Ectodermal cell (in vitro differentiated cells): ENCODE results near the gene RNLS.

Source experiments
- H3K27ac ChIP-seq: 2 replicates; pipeline ENCODE4 v1.7.0; 2013; ENCODE audit warnings: mild to moderate bottlenecking, low read depth, low read length; ENCODE audit not compliant: insufficient read depth, poor library complexity, severe bottlenecking
- H3K27me3 ChIP-seq: 2 replicates; pipeline ENCODE4 v1.7.0; 2013; ENCODE audit warnings: mild to moderate bottlenecking, low read length; ENCODE audit not compliant: insufficient read depth, control insufficient read depth, poor library complexity, severe bottlenecking
- H3K36me3 ChIP-seq: one replicate; pipeline ENCODE4 v1.7.0; 2013; ENCODE audit warnings: low read length; ENCODE audit not compliant: control insufficient read depth, insufficient read depth
- H3K4me1 ChIP-seq: one replicate; pipeline ENCODE4 v1.7.0; 2013; ENCODE audit warnings: low read length; ENCODE audit not compliant: control insufficient read depth, insufficient read depth
- H3K4me3 ChIP-seq: 2 replicates; pipeline ENCODE4 v1.7.0; 2013; ENCODE audit warnings: low read depth, low read length, control low read depth; ENCODE audit not compliant: insufficient read depth
- H3K9me3 ChIP-seq: 2 replicates; pipeline ENCODE4 v1.7.0; 2013; ENCODE audit warnings: mild to moderate bottlenecking, low read length, moderate library complexity; ENCODE audit not compliant: control insufficient read depth
- WGBS, 2 experiments: methylation state at CpG; one replicate each; pipeline ENCODE4 v1.1.7; 2013; ENCODE audit warnings: missing lambda C conversion rate in 2 of 2; 5-methylcytosine and 5-hydroxymethylcytosine counted together

RNLS gene

DNA sequence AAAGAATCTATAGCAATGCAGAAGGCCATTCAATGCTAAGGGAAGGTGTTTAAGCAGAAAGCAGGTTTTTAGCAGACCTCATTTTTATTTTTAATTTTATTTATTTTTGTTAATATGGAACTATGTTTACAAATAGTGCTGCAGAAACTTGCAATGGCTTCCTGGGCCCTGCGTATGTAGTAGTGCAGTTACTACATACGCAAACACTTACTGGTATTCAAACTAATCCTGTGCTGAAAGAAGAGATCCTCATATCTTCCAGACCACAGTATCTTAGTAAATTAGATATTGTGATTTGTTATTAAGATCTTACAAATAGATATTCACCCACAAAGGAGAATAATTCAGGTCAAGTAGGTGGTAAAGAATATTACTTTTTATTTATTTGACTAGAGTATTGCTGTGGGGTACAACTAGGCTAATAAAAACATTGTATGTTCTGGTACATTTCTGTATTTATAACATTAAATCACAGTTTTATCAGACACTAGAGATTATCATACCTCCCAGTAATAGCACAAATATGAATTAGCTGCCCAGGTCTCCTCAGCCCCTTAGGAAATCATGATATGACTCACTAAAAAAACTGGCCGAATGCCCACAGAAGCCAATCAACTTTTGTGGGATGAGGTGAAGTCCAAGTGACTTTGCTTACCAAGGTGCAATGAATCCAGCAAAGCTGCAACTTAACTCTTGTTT, 57.6 kb downstream of the RNLS start:
- WGBS, 2 experiments = 94 to 96% methylated on average over 3 of the region's 3 CpGs

DNA sequence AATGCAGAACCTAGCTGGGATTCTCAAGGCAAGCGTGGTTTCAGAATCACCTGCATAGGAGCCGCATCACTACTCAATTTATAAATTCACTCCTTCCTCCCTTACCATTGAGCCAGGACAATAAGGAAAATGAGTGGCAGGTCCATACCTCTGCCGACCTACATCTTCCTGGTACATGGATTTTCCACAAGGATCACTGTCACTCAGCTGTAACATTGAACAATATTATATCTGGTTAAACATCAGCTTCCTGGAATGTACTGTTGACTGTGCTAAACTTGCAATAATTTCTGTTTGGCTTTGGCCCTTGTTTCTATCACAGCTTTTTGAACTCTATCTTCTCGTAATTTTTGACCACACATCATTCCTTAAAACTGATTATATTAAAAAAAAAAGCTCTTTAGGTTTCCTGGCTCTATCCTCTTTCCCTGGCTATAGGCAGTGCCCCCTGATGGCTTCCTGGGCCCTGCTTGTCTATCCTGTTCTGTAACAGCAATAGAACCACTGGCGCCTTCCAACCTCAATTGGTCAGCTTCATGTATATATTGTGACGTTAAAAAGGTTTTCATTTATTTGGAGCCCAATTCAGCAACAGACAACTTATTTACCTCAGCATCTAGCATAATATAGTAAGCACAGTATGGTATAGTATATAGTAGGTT, 59.2 kb downstream of the RNLS start:
- WGBS, 2 experiments = 87 to 94% methylated on average over 4 to 5 of the region's 6 CpGs

More for the DNA sequence above, 57.6 kb downstream of the RNLS start:
- Histone ChIP-seq H3K4me3 (no peak overlapping the region), H3K36me3 (no peaks in the 10 kb centered on the region), H3K4me1 (no peaks in the 10 kb centered on the region), H3K27ac (no peak overlapping the region), H3K9me3 (no peaks in the 10 kb centered on the region), H3K27me3 (no peaks in the 10 kb centered on the region)

DNA sequence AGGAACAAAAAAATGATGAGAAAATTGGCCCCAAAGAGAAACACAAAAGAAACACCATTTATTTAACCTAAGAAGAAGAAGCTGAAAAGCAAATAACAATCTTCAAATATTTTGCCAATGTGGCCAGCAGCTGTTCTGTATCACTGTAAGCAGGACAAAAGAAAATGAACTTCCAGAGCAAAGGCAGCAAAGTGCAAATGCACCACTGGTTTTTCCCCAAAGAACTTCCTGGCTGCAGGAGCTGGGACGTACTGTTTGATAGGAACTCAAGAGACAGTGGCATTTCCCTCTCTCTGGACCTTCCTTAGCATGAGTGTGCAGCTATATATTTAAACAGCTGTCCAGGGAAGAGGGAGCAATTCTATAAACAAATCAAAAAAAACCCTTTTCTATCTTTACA, 60.4 kb downstream of the RNLS start:
- H3K27me3 ChIP-seq = no peaks in the 10 kb centered on the region
- WGBS, 2 experiments = 72 to 74% methylated on average over 1 of the region's 1 CpG

More for the DNA sequence above, 59.2 kb downstream of the RNLS start:
- no peak overlapping the region for H3K27ac ChIP-seq
- no peaks in the 10 kb centered on the region for H3K4me1 ChIP-seq
- no peaks in the 10 kb centered on the region for H3K36me3 ChIP-seq
- no peaks in the 10 kb centered on the region for H3K27me3 ChIP-seq
- H3K4me3 ChIP-seq = no peak overlapping the region
- H3K9me3 ChIP-seq = no peaks in the 10 kb centered on the region

DNA sequence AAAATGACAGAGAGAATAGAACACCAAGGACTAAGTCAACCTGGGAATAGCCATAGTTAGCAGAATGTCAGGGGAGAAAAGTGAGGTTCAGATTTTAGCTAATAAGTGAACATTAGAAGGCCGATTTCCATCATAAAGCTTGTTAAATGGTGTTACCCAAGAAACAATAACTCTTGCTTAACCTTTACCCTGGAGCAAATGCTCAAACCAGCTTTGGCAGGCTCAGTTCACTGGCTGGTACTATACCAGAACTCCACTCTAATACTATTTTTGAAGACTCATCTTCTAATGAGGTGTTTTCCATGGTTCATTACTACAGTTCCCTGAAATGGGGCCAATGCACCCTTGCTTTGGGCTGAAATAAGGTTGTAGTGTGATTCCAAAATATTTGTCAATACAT, 61.3 kb downstream of the RNLS start:
- Histone ChIP-seq H3K4me3 (no peak overlapping the region), H3K36me3 (no peaks in the 10 kb centered on the region), H3K27ac (no peak overlapping the region), H3K9me3 (no peaks in the 10 kb centered on the region), H3K4me1 (no peaks in the 10 kb centered on the region), H3K27me3 (no peaks in the 10 kb centered on the region)
- WGBS, 2 experiments = 91 to 97% methylated on average over 1 of the region's 1 CpG

More for the DNA sequence above, 60.4 kb downstream of the RNLS start:
- no peaks in the 10 kb centered on the region for H3K36me3 ChIP-seq
- H3K4me3 ChIP-seq = no peak overlapping the region
- H3K9me3 ChIP-seq = no peaks in the 10 kb centered on the region
- no peak overlapping the region for H3K27ac ChIP-seq
- H3K4me1 ChIP-seq = no peaks in the 10 kb centered on the region

DNA sequence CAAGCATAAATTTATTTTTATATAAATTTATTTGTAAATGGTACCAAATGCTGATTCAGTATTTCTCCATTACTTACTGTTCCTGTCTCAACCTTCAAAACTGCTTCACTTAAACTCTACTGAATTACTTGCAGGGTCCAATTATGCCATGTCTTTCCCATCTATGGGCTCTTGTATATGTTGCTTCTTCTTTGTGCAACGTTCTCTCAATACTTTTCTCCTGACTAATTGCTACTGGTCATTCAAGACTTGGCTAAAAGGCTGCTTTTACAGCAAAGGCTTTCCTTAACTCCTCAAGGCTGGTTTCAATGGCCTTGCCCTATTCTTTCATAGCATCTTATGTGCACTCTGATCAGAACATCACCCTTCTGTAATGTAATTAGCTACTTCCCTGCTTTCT, 67.9 kb downstream of the RNLS start:
- no peak overlapping the region for H3K4me3 ChIP-seq
- no peak overlapping the region for H3K27ac ChIP-seq
- no peaks in the 10 kb centered on the region for H3K9me3 ChIP-seq
- no peaks in the 10 kb centered on the region for H3K4me1 ChIP-seq
- H3K36me3 ChIP-seq = no peaks in the 10 kb centered on the region
- H3K27me3 ChIP-seq = no peaks in the 10 kb centered on the region
- 73 to 91% methylated on average over 1 of the region's 1 CpG for WGBS, 2 experiments

DNA sequence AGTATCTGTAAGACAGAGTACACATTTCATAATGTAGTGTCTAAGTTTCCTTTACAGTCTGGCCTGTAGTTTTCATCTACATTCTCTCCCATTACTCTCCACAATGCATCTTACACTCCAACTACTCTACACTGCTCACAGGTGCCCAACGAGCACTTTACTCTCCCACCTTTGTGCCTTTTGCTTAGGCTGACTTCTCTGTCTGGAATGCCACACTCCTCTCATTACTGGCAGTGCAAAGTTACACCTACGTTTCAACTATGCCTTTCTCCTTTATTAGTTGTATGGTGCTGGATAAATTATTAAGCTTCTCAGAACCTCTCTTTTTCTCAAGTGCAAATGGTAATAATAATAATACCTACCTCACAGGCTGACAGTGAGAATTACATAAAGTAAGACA, 70.5 kb downstream of the RNLS start:
- Histone ChIP-seq H3K4me1 (no peaks in the 10 kb centered on the region), H3K27me3 (no peaks in the 10 kb centered on the region), H3K4me3 (no peak overlapping the region), H3K9me3 (no peaks in the 10 kb centered on the region), H3K36me3 (no peaks in the 10 kb centered on the region), H3K27ac (no peak overlapping the region)
- WGBS, 2 experiments = 75 to 82% methylated on average over 1 of the region's 2 CpGs

DNA sequence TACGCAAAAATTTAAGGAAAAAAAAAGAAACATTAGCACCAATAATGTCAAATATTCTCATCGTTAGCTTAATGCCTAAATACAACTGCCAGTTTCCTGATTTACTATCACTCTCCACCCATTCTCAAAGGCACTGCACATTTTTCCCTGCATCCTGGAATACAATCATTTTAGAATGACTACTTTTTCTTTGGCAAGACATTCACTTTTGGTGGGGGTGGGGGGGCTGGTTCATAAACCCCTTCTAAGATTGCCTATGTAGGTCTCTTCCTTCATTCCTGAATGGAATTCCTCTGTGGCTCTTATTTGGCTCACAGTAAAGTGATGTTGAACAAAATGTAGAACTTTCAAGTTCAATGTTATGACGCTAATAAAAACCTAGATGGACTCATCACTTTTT, 74.3 kb downstream of the RNLS start:
- WGBS, 2 experiments = 78% methylated on average over 3 of the region's 3 CpGs
- no peaks in the 10 kb centered on the region for H3K27me3 ChIP-seq
- no peaks in the 10 kb centered on the region for H3K36me3 ChIP-seq

DNA sequence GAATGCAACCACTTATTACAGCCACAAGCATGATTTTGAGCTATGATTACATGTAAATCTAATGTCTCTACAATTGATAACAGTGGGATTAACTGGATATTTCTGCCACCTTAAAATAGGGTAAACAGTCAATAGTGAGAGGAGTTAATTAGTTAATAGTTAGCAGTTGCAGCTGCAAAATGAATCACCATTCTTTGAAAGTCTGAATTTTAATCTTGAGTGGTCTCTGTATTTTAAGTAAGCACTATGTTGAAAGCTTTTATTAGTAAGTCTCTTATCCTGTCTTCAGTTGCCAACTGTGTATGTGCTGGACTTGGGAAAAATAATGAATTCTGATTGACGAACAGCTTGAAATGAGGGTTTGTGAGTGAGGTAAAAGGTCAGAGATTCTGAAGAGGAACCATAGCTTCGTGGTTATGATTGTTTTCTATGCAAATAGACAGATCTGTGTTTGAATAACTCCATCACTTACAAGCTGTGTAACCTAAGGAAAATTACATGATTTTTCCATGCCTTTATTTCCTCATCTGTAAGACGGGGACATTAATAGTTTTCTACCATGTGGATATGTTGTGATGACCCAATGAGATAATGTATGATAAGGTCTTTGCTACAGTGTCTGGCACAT, 75.2 kb downstream of the RNLS start:
- no peaks in the 10 kb centered on the region for H3K27me3 ChIP-seq
- H3K4me3 ChIP-seq = no peak overlapping the region
- H3K4me1 ChIP-seq = no peaks in the 10 kb centered on the region
- WGBS, 2 experiments = 79 to 85% methylated on average over 3 of the region's 3 CpGs
- no peak overlapping the region for H3K27ac ChIP-seq
- H3K9me3 ChIP-seq = no peaks in the 10 kb centered on the region
- H3K36me3 ChIP-seq = no peaks in the 10 kb centered on the region

More for the DNA sequence above, 74.3 kb downstream of the RNLS start:
- H3K9me3 ChIP-seq = no peaks in the 10 kb centered on the region
- H3K4me1 ChIP-seq = no peaks in the 10 kb centered on the region
- no peak overlapping the region for H3K27ac ChIP-seq
- H3K4me3 ChIP-seq = no peak overlapping the region

DNA sequence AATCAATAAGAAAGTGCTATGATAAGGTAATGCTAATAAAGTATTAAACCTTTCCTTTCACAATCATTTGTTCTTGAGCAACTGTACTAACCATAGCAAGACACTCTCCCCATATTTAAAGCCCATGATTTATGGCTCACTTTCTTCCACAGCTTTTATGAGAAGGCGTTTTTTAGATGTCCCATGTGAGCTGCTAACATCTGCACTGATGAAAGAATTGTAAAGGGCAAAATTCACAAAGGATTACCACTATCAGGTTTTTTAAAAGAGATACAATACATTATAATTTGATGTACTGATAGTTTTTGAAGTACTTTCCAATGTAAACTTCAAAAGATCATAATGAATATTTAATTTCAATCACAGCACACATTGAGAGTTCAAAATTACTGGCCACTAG, 75.7 kb downstream of the RNLS start:
- Histone ChIP-seq H3K27me3 (no peaks in the 10 kb centered on the region), H3K4me1 (no peaks in the 10 kb centered on the region), H3K9me3 (no peaks in the 10 kb centered on the region), H3K36me3 (no peaks in the 10 kb centered on the region), H3K27ac (no peak overlapping the region), H3K4me3 (no peak overlapping the region)
- 93% methylated on average over 1 of the region's 1 CpG; no CpG with 5 or more reads in 1 of the 2 experiments for WGBS, 2 experiments

DNA sequence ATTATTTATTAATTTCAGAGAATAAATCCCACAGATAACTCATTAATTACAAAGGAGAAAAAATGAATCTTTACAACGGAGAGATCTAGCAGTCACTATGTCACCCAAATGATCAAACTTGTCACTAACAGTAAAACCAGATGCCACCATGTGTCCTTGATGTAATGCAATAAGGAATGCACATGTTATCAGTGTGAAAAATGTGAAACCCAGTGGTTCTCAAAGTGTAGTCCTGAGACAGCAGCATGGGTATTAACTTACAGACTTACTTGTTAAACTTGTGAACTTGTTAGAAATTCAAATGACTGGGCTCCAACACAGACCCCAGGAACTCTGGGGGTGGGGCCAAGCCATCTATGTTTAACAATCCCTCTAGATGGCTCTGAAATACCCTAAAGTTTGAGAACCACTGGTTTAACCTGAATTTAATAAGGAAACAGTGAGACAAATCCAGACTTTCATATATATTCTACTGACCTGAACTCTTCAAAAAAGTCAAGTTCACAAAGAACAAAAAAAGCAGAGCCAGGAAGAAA, 77.4 kb downstream of the RNLS start:
- no peak overlapping the region for H3K27ac ChIP-seq
- 33 to 71% methylated on average over 1 of the region's 1 CpG for WGBS, 2 experiments
- H3K4me1 ChIP-seq = no peaks in the 10 kb centered on the region
- H3K4me3 ChIP-seq = no peak overlapping the region
- H3K27me3 ChIP-seq = no peaks in the 10 kb centered on the region
- H3K36me3 ChIP-seq = no peaks in the 10 kb centered on the region
- H3K9me3 ChIP-seq = no peaks in the 10 kb centered on the region
